ENCODE data around the gene ALKBH1.
"Not testable (repeated sequence)": the region's sequence is repeated elsewhere in the genome, so short reads cannot be mapped to it uniquely, and the experiment has no call there.

Gene ALKBH1

DNA sequence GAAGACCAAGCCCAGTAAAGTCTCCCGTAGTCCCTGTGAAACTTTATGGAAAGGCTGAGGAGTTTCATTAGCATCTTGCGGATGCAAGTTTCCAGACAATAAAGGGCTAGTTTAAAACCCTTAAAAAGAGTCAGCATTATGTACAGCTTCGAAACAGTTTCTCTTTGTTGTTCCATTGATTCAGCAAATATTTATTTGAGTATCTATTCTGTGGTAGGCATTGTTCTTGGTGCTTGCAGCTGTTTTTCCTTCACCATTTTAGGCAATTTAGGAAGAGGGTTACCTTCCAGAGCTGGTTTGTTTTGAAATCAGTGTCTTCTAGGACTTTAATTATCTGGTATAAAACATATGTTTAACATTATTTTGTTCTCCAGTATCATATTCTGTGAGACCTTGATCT, 1.6 kb upstream of the ALKBH1 start:
- no peaks in the 10 kb centered on the region for H3K9me3 Mint-ChIP-seq
- H3K27ac Mint-ChIP-seq, result no peak overlapping the region
- peak overlapping the region; percentile 98 for H3K4me3 Mint-ChIP-seq
- H3K27me3 Mint-ChIP-seq (ENCODE audit: low read depth), result no peaks in the 10 kb centered on the region
- H3K36me3 Mint-ChIP-seq (ENCODE audit: low read depth), result peaks cover 17% of the 10 kb centered on the region
- H3K4me1 Mint-ChIP-seq (ENCODE audit: low read depth), result peaks cover 31% of the 10 kb centered on the region

DNA sequence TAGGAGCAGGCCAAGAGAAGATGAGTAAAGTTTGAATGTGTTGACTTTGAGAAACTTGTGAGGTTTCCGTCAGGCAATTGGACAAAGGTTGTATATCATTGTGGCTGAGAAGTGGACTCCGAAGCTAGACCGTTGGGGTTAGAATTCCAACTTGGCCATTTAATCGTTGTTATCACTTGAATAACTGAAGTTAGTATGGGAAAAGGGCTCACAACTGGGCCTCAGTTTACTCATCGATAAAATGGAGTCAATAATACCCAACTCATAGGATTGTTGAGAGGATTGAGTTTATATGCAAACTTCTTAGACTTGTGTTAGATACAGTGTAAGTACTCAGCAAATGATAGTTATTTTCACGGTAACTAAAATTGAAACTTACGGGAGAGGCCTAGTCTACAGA, 926 bp upstream of the ALKBH1 start:
- Mint-ChIP-seq H3K27ac (peak overlapping the region; percentile 94), H3K27me3 (ENCODE audit: low read depth) (no peaks in the 10 kb centered on the region), H3K9me3 (no peaks in the 10 kb centered on the region), H3K4me3 (peak overlapping the region; percentile 98), H3K4me1 (ENCODE audit: low read depth) (peaks cover 31% of the 10 kb centered on the region), H3K36me3 (ENCODE audit: low read depth) (peaks cover 17% of the 10 kb centered on the region)

GRCh38 chr14:77707355-77707723, 484 bp downstream of the ALKBH1 start:
- H3K36me3 Mint-ChIP-seq (ENCODE audit: low read depth), result peaks cover 12% of the 10 kb centered on the region
- H3K4me1 Mint-ChIP-seq (ENCODE audit: low read depth), result peaks cover 31% of the 10 kb centered on the region
- H3K27me3 Mint-ChIP-seq (ENCODE audit: low read depth), result no peaks in the 10 kb centered on the region
- H3K4me3 Mint-ChIP-seq, result peak overlapping the region; percentile 98
- no peaks in the 10 kb centered on the region for H3K9me3 Mint-ChIP-seq
- H3K27ac Mint-ChIP-seq, result peak overlapping the region; percentile 94

DNA sequence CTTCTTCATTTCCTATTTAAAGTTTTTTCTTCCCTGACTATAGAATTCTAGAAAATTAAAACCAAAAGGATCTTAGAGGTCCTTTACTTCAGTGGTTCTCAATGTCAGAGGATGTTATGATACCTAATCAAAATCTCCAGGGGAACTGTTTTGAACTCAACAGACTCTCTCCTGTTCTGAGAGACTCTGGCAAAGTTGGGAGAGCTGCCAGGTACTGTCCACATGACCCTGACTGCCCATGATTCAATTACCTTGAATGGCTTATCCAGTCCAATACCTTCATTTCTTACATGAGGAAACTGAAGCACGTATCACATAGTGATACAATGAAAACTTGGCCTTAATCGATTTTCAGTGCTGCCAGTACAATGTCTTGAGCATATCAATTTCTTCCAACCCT, 16.6 kb downstream of the ALKBH1 start:
- peaks cover 30% of the 10 kb centered on the region for H3K36me3 Mint-ChIP-seq (ENCODE audit: low read depth)
- H3K27ac Mint-ChIP-seq, result no peak overlapping the region
- no peaks in the 10 kb centered on the region for H3K27me3 Mint-ChIP-seq (ENCODE audit: low read depth)
- no peak overlapping the region for H3K4me3 Mint-ChIP-seq
- no peaks in the 10 kb centered on the region for H3K9me3 Mint-ChIP-seq
- H3K4me1 Mint-ChIP-seq (ENCODE audit: low read depth), result peaks cover 2% of the 10 kb centered on the region

- Mint-ChIP-seq H3K27ac (no peak overlapping the region), H3K4me3 (no peak overlapping the region), H3K9me3 (no peaks in the 10 kb centered on the region), H3K4me1 (ENCODE audit: low read depth) (peaks cover 2% of the 10 kb centered on the region), H3K36me3 (ENCODE audit: low read depth) (peaks cover 17% of the 10 kb centered on the region), H3K27me3 (ENCODE audit: low read depth) (no peaks in the 10 kb centered on the region)
Observed at GRCh38 chr14:77682158-77682553, 25.7 kb downstream of the ALKBH1 start.

- H3K4me1 Mint-ChIP-seq (ENCODE audit: low read depth), result peaks cover 2% of the 10 kb centered on the region
- no peak overlapping the region for H3K4me3 Mint-ChIP-seq
- no peaks in the 10 kb centered on the region for H3K27me3 Mint-ChIP-seq (ENCODE audit: low read depth)
- H3K36me3 Mint-ChIP-seq (ENCODE audit: low read depth), result peaks cover 14% of the 10 kb centered on the region
- no peaks in the 10 kb centered on the region for H3K9me3 Mint-ChIP-seq
- H3K27ac Mint-ChIP-seq, result no peak overlapping the region
Observed at GRCh38 chr14:77681196-77682157, 26.3 kb downstream of the ALKBH1 start.

GRCh38 chr14:77674931-77675330, 32.9 kb downstream of the ALKBH1 start:
- no peak overlapping the region for H3K4me3 Mint-ChIP-seq

DNA sequence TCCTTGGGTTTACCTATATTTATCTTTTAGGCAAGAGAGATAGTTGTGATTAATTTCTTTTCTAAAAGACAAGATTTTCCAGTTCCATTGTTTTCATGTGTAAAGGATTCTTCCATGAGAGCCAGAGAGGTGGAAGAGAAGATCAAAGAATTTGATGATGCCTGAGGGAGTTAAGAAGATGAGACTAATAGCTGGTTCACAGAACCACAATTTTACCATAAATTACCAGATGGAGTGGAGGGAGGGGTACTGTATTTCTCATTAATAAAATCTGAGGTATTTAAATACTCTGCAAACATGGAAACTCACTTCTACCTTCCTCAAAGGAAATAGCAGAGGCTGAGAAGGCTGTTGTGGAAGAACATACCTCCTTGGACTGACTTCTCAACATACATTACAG, 34.6 kb downstream of the ALKBH1 start:
- no peaks in the 10 kb centered on the region for H3K9me3 Mint-ChIP-seq
- no peaks in the 10 kb centered on the region for H3K4me1 Mint-ChIP-seq (ENCODE audit: low read depth)
- no peaks in the 10 kb centered on the region for H3K27me3 Mint-ChIP-seq (ENCODE audit: low read depth)
- H3K27ac Mint-ChIP-seq, result no peak overlapping the region
- H3K4me3 Mint-ChIP-seq, result no peak overlapping the region
- peaks cover 19% of the 10 kb centered on the region for H3K36me3 Mint-ChIP-seq (ENCODE audit: low read depth)

More at GRCh38 chr14:77674931-77675330, 32.9 kb downstream of the ALKBH1 start:
- Mint-ChIP-seq H3K27me3 (ENCODE audit: low read depth) (no peaks in the 10 kb centered on the region), H3K36me3 (ENCODE audit: low read depth) (peaks cover 27% of the 10 kb centered on the region), H3K9me3 (no peaks in the 10 kb centered on the region), H3K4me1 (ENCODE audit: low read depth) (no peaks in the 10 kb centered on the region), H3K27ac (no peak overlapping the region)

DNA sequence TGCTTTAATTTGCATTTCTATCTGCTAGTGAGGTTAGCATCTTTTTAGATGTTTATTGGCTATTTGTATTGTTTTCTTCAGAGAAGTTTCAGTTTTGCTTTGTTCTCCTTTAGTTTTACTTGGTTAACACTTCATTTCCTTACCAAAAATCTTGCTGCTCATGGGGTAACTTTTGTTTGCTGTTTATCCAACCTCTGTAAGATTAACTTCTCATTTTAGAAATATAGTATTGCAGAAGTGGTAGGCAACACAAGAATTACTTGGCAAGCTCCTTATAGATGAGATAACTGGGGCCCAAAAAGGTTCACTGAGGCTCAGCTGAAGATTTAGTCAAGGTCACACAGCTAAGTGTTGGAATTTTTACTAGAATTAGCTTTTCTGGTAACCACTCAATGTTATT, 40.5 kb downstream of the ALKBH1 start:
- Mint-ChIP-seq H3K4me1 (ENCODE audit: low read depth) (peaks cover 9% of the 10 kb centered on the region), H3K9me3 (no peaks in the 10 kb centered on the region), H3K27ac (no peak overlapping the region), H3K36me3 (ENCODE audit: low read depth) (peaks cover 3% of the 10 kb centered on the region), H3K4me3 (no peak overlapping the region), H3K27me3 (ENCODE audit: low read depth) (no peaks in the 10 kb centered on the region)

DNA sequence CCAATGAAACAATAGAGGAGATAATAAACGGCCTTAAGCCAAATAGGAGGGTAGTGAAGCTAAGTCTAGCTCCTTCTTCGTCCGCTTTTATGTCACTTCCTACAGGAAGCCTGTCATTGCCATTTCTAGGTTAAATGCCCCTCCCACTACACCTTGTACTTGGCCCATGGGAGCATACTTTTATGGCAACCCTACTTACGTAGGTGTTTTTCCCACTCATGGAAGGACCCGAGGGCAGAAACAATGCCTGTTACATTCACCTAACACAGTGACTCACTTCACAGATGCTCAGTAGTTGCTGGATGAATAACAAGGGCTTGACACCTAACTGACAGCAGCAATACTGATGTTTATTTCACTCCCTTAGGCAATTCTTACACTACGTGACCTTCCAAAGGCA, 44.5 kb downstream of the ALKBH1 start:
- Mint-ChIP-seq H3K36me3 (ENCODE audit: low read depth) (peaks cover 3% of the 10 kb centered on the region), H3K27me3 (ENCODE audit: low read depth) (no peaks in the 10 kb centered on the region), H3K27ac (no peak overlapping the region), H3K9me3 (no peaks in the 10 kb centered on the region), H3K4me1 (ENCODE audit: low read depth) (peaks cover 9% of the 10 kb centered on the region), H3K4me3 (no peak overlapping the region)

DNA sequence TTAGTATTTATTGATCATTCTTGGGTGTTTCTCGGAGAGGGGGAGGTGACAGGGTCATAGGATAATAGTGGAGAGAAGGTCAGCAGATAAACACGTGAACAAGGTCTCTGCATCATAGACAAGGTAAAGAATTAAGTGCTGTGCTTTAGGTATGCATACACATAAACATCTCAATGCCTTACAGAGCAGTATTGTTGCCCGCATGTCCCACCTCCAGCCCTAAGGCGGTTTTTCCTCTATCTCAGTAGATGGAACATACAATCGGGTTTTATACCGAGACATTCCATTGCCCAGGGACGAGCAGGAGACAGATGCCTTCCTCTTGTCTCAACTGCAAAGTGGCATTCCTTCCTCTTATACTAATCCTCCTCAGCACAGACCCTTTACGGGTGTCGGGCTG, 46.3 kb downstream of the ALKBH1 start:
- H3K27me3 Mint-ChIP-seq (ENCODE audit: low read depth); H3K27ac Mint-ChIP-seq; H3K9me3 Mint-ChIP-seq; H3K36me3 Mint-ChIP-seq (ENCODE audit: low read depth); H3K4me1 Mint-ChIP-seq (ENCODE audit: low read depth); H3K4me3 Mint-ChIP-seq: not testable (repeated sequence)

DNA sequence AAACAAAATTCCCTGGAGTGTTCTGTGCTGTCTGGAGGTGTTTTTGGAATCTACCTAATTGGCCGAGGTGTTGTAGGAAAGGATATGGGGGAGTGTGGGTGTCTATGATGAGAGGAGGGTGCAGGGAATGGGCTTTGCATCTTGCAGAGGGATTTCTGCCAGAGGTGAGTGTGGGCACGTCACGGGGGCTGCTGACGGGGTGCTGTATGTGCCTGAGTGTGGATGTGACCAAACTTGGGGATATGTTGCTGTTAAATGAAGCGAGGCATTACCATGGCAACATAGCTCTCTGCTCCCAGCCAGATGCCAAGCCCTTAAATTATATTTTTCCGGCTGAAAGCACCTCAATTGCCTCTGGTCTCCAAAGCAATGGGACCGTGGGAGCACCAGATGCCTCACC, 47.1 kb downstream of the ALKBH1 start:
- Mint-ChIP-seq H3K4me3 (no peak overlapping the region), H3K27ac (no peak overlapping the region), H3K4me1 (ENCODE audit: low read depth) (peaks cover 6% of the 10 kb centered on the region), H3K9me3 (no peaks in the 10 kb centered on the region), H3K36me3 (ENCODE audit: low read depth) (no peaks in the 10 kb centered on the region), H3K27me3 (ENCODE audit: low read depth) (no peaks in the 10 kb centered on the region)

GRCh38 chr14:77659831-77660230, 48.0 kb downstream of the ALKBH1 start:
- H3K4me3 Mint-ChIP-seq, result no peak overlapping the region
- no peak overlapping the region for H3K27ac Mint-ChIP-seq
- no peaks in the 10 kb centered on the region for H3K9me3 Mint-ChIP-seq
- no peaks in the 10 kb centered on the region for H3K36me3 Mint-ChIP-seq (ENCODE audit: low read depth)
- no peaks in the 10 kb centered on the region for H3K27me3 Mint-ChIP-seq (ENCODE audit: low read depth)
- H3K4me1 Mint-ChIP-seq (ENCODE audit: low read depth), result peaks cover 8% of the 10 kb centered on the region

- H3K27me3 Mint-ChIP-seq (ENCODE audit: low read depth), result no peaks in the 10 kb centered on the region
- H3K4me1 Mint-ChIP-seq (ENCODE audit: low read depth), result peaks cover 12% of the 10 kb centered on the region
- no peak overlapping the region for H3K27ac Mint-ChIP-seq
- H3K9me3 Mint-ChIP-seq, result no peaks in the 10 kb centered on the region
- no peak overlapping the region for H3K4me3 Mint-ChIP-seq
- H3K36me3 Mint-ChIP-seq (ENCODE audit: low read depth), result no peaks in the 10 kb centered on the region
Observed at GRCh38 chr14:77657280-77657679, 50.5 kb downstream of the ALKBH1 start.

DNA sequence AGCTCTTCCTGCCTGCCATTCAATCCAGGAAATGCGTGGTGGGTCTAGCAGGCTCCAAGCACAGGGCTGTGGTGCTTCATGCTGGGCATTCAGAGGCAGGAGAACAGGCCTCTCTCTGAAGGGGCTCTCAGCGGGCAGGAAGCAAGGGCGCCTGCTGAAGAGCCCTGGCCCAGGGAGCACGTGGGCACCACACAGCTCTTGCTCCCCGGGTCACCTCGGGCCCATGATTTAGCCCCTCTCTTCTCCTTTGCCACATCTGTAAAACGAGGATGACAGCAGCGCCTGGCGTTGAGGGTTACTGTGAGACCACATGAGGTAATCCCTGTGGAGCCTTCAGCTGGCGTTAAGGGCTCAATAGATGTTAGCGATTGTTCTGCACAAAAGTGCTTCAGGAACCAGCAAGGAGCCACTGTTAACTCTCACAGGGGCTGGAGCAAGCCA, 53.8 kb downstream of the ALKBH1 start:
- H3K9me3 Mint-ChIP-seq, result no peaks in the 10 kb centered on the region
- no peaks in the 10 kb centered on the region for H3K36me3 Mint-ChIP-seq (ENCODE audit: low read depth)
- no peak overlapping the region for H3K4me3 Mint-ChIP-seq
- H3K27ac Mint-ChIP-seq, result no peak overlapping the region
- H3K4me1 Mint-ChIP-seq (ENCODE audit: low read depth), result peaks cover 16% of the 10 kb centered on the region
- H3K27me3 Mint-ChIP-seq (ENCODE audit: low read depth), result no peaks in the 10 kb centered on the region
